GM12878 (cell line): Measurements from ENCODE around the gene TBC1D5. TPM values are rescaled to one million over a fixed set of nuclear protein-coding genes. Genes with fewer than 3 reads are reported as not detected.

Experiments
- ATF2 ChIP-seq: IDR thresholded peaks from 2 replicates; pipeline ENCODE4 v1.6.1; 2012; ENCODE audit warnings: low read length, inconsistent platforms
- CEBPB ChIP-seq, 2 experiments: fragments of 150-350 bp in 1 of 2; IDR thresholded peaks; 2 replicates each; pipeline ENCODE4 v1.6.1; 2012 to 2014; ENCODE audit warnings: low read depth in 2 of 2, low read length in 2 of 2, borderline replicate concordance in 1 of 2, inconsistent platforms in 1 of 2
- ELK1 ChIP-seq: IDR thresholded peaks from 2 replicates; pipeline ENCODE4 v1.6.1; 2012; ENCODE audit warnings: low read depth, low read length, improper control_type of control experiment
- EP300 ChIP-seq, 2 experiments: fragments of 150-350 bp in 1 of 2; IDR thresholded peaks; 2 replicates each; pipeline ENCODE4 v1.6.1; 2011 to 2012; ENCODE audit warnings: low read depth in 2 of 2, low read length in 2 of 2, borderline replicate concordance in 1 of 2, improper control_type of control experiment in 1 of 2, inconsistent platforms in 1 of 2; ENCODE audit not compliant: control insufficient read depth in 1 of 2
- IKZF1 ChIP-seq: fragments of 450-650 bp; conservative IDR thresholded peaks from 2 replicates; pipeline ENCODE4 v1.6.1; 2017; ENCODE audit warnings: antibody characterized with exemption, mild to moderate bottlenecking
- PML ChIP-seq: IDR thresholded peaks from 2 replicates; pipeline ENCODE4 v1.6.1; 2012; ENCODE audit warnings: low read length, inconsistent platforms
- RAD51 ChIP-seq: fragments of 450-650 bp; IDR thresholded peaks from 2 replicates; pipeline ENCODE4 v1.6.1; 2016; ENCODE audit warnings: moderate library complexity, mild to moderate bottlenecking, inconsistent platforms
- RB1 ChIP-seq: fragments of 450-650 bp; formaldehyde crosslinking; IDR thresholded peaks from 2 replicates; pipeline ENCODE4 v1.6.1; 2017; ENCODE audit warnings: mild to moderate bottlenecking, borderline replicate concordance
- SMAD1 ChIP-seq: fragments of 450-650 bp; IDR thresholded peaks from 2 replicates; pipeline ENCODE4 v1.6.1; 2018; ENCODE audit warnings: mild to moderate bottlenecking, low read depth; ENCODE audit not compliant: partially characterized antibody
- STAT3 ChIP-seq: IDR thresholded peaks from 2 replicates; pipeline ENCODE4 v1.6.1; 2011; ENCODE audit warnings: low read depth, low read length, improper control_type of control experiment
- ZBTB11 ChIP-seq: fragments of 450-650 bp; formaldehyde crosslinking; IDR thresholded peaks from 2 replicates; pipeline ENCODE4 v1.5.0; 2022; ENCODE audit warnings: mild to moderate bottlenecking, missing genetic modification characterization
- ZNF24 ChIP-seq: fragments of 450-650 bp; IDR thresholded peaks from 2 replicates; pipeline ENCODE4 v1.6.1; 2017; ENCODE audit warnings: antibody characterized with exemption, mild to moderate bottlenecking
- polyA plus RNA-seq, 11 experiments: library from polyadenylated mRNA; depleted of rRNA in 4 of 11; unstranded in 6 of 11; stranded (reverse) in 5 of 11; fragments of >200 nt; fragmentation: Nextera tagmentation in 4 of 11; fragmentation: Illumina TruSeq in 1 of 11; extraction: Ambion mirVana in 4 of 11; extraction: Trizol in 1 of 11; gene quantifications; 1 replicate in 1 of 11; 2 replicates in 10 of 11; pipeline versions ENCODE4 v1.2.1 to v1.2.3, GENCODE V29; 2011 to 2016; ENCODE audit warnings: inconsistent platforms in 2 of 11, missing spikeins in 2 of 11, low read depth in 1 of 11
- total RNA-seq, 4 experiments: library from RNA; depleted of rRNA in 3 of 4; stranded (reverse); fragments of >200 nt in 3 of 4; fragmentation: Illumina TruSeq in 1 of 4; extraction: Trizol in 1 of 4; gene quantifications; 2 replicates each; pipeline versions ENCODE4 v1.2.1 to v1.2.3, GENCODE V29; 2013 to 2021

TBC1D5 gene
- total and polyA plus RNA-seq, 10 of the 15 experiments (the other 5 are each of a cell fraction or from before 2014, with no cell fraction given), result 5.5 to 61.0 (median 43.8) TPM

- no peak for TF ChIP-seq ZBTB11
- no peak for TF ChIP-seq ZNF24
- TF ChIP-seq EP300 (IDR thresholded peaks at IDR 0.05; ENCODE audit: borderline replicate concordance in 1 of 2, control insufficient read depth in 1 of 2, low read depth in 2 of 2, low read length in 2 of 2), result 0 out of 4 replicates have a peak, but pooled peaks of 1 of the 2 experiments have one; percentile 14
- peak; percentile 28; the same call in 1 of the 2 replicates for TF ChIP-seq ATF2
- TF ChIP-seq IKZF1, result peak; percentile 15; the same call in 1 of the 2 replicates
- TF ChIP-seq RB1, result no peak
- peak; percentile 52 for TF ChIP-seq RAD51
- TF ChIP-seq ELK1, result no peak
- no peak for TF ChIP-seq CEBPB (IDR thresholded peaks at IDR 0.05; ENCODE audit: borderline replicate concordance in 1 of 2, low read depth in 2 of 2, low read length in 2 of 2)
- no peak for TF ChIP-seq STAT3
- peak; percentile 40 for TF ChIP-seq SMAD1
- TF ChIP-seq PML, result no peak
Observed at GRCh38 chr3:17740721-17741141, 1.7 kb downstream of the TBC1D5 start (continued).
